Gastroesophageal sphincter (tissue), 3 donors: ENCODE data around the gene DDX28.

Source experiments
- EP300 ChIP-seq: sonication (generic); formaldehyde crosslinking; IDR thresholded peaks from one replicate; pipeline ENCODE4 v1.6.1; 2017; ENCODE audit warnings: antibody characterized with exemption, mild to moderate bottlenecking
- POLR2A ChIP-seq, 2 donors: fragments of 450-650 bp; IDR thresholded peaks; one replicate each; pipeline ENCODE4 v1.6.1; 2017; ENCODE audit warnings: antibody characterized with exemption in 2 of 2, mild to moderate bottlenecking in 2 of 2, moderate library complexity in 1 of 2
- TF ChIP-seq, protein P1 (sequence below), 4 experiments: fragments of 200-600 bp in 2 of 4; fragments of 450-650 bp in 2 of 4; sonication (generic) in 1 of 4; IDR thresholded peaks; one replicate each; pipeline ENCODE4 v1.5.1; 2017 to 2019; ENCODE audit warnings: antibody characterized with exemption in 4 of 4, mild to moderate bottlenecking in 2 of 4, moderate library complexity in 2 of 4

DNA sequence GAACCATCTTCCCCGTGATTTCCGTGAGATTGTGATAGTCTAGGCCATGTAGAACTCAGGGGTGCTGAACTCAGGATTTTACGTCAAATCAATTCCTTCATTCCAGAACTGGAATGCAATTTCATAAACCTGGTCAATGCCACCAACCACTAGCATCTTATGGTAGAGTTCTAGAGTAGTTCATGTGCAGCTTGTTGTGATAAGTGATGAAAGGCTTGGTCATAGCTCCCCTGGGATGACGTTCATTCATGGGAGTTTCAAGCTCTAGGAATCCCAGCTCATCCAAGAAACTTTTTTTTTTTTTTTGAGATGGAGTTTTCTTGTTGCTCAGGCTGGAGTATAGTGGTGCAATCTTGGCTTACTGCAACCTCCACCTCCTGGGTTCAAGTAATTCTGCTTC is 20.0 kb downstream of the DDX28 start:
- TF ChIP-seq, protein P1, sequence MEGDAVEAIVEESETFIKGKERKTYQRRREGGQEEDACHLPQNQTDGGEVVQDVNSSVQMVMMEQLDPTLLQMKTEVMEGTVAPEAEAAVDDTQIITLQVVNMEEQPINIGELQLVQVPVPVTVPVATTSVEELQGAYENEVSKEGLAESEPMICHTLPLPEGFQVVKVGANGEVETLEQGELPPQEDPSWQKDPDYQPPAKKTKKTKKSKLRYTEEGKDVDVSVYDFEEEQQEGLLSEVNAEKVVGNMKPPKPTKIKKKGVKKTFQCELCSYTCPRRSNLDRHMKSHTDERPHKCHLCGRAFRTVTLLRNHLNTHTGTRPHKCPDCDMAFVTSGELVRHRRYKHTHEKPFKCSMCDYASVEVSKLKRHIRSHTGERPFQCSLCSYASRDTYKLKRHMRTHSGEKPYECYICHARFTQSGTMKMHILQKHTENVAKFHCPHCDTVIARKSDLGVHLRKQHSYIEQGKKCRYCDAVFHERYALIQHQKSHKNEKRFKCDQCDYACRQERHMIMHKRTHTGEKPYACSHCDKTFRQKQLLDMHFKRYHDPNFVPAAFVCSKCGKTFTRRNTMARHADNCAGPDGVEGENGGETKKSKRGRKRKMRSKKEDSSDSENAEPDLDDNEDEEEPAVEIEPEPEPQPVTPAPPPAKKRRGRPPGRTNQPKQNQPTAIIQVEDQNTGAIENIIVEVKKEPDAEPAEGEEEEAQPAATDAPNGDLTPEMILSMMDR (IDR thresholded peaks at IDR 0.05): no peak
- TF ChIP-seq EP300: no peak
- no peak for TF ChIP-seq POLR2A (IDR thresholded peaks at IDR 0.05)
